OCI-LY3 (cell line): ENCODE measurements around the gene CARM1.
A peak's percentile ranks its signal among the peaks of the same experiment; 100 is the strongest.

Source experiments
- H2AFZ ChIP-seq: fragments of 200-600, 300-600 bp; shearing (Covaris generic); 2 replicates; pipeline ENCODE4 v1.6.0; 2014; ENCODE audit warnings: antibody characterized with exemption, low read depth, low read length
- H3K27ac ChIP-seq: fragments of 200-600, 300-600 bp; sonication (generic); 2 replicates; pipeline ENCODE4 v1.5.1; 2014; ENCODE audit warnings: mild to moderate bottlenecking, low read length, moderate library complexity, mixed read lengths
- H3K27me3 ChIP-seq: fragments of 200-600, 300-600 bp; sonication (generic); 2 replicates; pipeline ENCODE4 v1.6.1; 2014; ENCODE audit warnings: low read depth, low read length, mixed read lengths
- H3K36me3 ChIP-seq: fragments of 200-600, 300-600 bp; sonication (generic); replicated peaks from 2 replicates; pipeline ENCODE3; 2014; ENCODE audit warnings: low read depth, low read length, mixed read lengths
- H3K4me1 ChIP-seq: fragments of 300-600, 200-600 bp; sonication (generic); 2 replicates; pipeline ENCODE4 v1.6.1; 2014; ENCODE audit warnings: low read length, mixed read lengths
- H3K4me2 ChIP-seq: fragments of 200-600, 300-600 bp; sonication (generic); 2 replicates; pipeline ENCODE4 v1.6.1; 2014; ENCODE audit warnings: low read length, mixed read lengths
- H3K4me3 ChIP-seq: fragments of 300-600, 200-600 bp; sonication (generic); 2 replicates; pipeline ENCODE4 v1.5.1; 2014; ENCODE audit warnings: antibody characterized with exemption, mild to moderate bottlenecking, low read length, moderate library complexity
- H3K79me2 ChIP-seq: fragments of 300-600, 200-600 bp; shearing (Covaris generic); 2 replicates; pipeline ENCODE4 v1.6.1; 2014; ENCODE audit warnings: mild to moderate bottlenecking, low read length, mixed read lengths
- H3K9ac ChIP-seq: fragments of 300-600, 200-600 bp; shearing (Covaris generic); 2 replicates; pipeline ENCODE4 v1.6.0; 2014; ENCODE audit warnings: mild to moderate bottlenecking, low read length, moderate library complexity
- H3K9me3 ChIP-seq: fragments of 200-600, 300-600 bp; shearing (Covaris generic); 2 replicates; pipeline ENCODE4 v1.6.1; 2014; ENCODE audit warnings: low read length, mixed read lengths; ENCODE audit not compliant: insufficient read depth
- H4K20me1 ChIP-seq: fragments of 200-600, 300-600 bp; sonication (generic); 2 replicates; pipeline ENCODE4 v1.6.1; 2016; ENCODE audit warnings: low read length, mixed read lengths; ENCODE audit not compliant: insufficient read depth
- EZH2phosphoT487 ChIP-seq: fragments of 200-600 bp; shearing (Covaris generic); IDR thresholded peaks from 2 replicates; pipeline ENCODE4 v1.6.1; 2018; ENCODE audit warnings: antibody characterized with exemption, mixed run types, low read depth
- TF ChIP-seq, protein P1 (sequence below): fragments of 200-600, 300-600 bp; sonication (generic); IDR thresholded peaks from 2 replicates; pipeline ENCODE4 v1.5.1; 2014; ENCODE audit warnings: antibody characterized with exemption, low read length, low read depth

Gene CARM1

DNA sequence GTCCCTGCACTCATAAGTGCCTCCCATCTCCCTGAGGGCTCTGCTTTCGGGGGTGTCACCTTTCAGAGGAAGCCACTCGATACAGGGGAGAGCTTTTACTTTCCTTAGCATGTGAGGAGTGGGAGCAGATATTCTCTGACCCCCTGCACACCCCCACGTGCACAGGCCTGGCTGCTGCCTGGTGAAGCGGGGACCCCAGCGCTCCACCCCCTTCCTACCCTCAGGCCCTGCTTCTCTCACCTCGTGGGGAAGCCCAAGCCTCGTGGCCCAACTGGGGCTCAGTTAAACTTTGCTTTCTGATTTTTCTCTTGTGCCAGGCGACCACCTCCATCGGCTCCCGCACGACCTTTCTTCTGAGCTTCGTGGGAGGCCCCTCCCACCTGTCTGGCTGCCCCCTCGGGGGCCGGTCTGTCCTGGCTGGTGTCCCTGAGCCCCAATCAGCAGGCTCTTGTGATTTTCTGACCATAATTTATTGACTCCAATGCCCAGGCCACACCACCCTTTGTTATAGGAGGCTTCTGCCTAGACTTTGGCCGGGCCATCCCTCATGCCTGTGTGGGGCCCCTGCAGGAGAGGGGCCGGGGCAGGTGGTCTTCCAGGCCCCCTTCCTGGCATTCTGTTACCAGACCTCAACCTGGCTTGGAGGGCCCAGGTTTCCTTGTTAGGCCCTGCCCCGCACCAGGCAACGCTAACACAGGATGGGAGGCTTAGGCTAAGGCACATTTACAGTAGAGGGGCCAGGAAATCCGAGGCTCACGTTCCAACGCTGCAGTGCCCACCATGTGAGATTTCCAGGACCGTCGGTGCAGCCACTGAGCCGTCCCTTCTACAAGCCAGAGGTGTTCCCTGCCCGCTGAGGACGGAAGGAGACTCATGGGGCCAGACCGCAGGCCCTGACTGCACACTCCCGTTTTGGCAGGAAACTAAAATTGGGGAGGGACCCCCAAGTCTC is 39.1 kb upstream of the CARM1 start:
- peaks cover 4% of the 10 kb centered on the region; the same call in 1 of the 2 replicates for H4K20me1 ChIP-seq
- H3K27me3 ChIP-seq = no peaks in the 10 kb centered on the region
- H3K79me2 ChIP-seq = 0 out of 2 replicates have a peak, but pooled peaks cover 2% of the 10 kb centered on the region
- H3K4me3 ChIP-seq = no peak overlapping the region
- no peak overlapping the region for H3K27ac ChIP-seq
- no peak overlapping the region for H3K4me2 ChIP-seq
- no peak for TF ChIP-seq EZH2phosphoT487
- TF ChIP-seq, protein P1, sequence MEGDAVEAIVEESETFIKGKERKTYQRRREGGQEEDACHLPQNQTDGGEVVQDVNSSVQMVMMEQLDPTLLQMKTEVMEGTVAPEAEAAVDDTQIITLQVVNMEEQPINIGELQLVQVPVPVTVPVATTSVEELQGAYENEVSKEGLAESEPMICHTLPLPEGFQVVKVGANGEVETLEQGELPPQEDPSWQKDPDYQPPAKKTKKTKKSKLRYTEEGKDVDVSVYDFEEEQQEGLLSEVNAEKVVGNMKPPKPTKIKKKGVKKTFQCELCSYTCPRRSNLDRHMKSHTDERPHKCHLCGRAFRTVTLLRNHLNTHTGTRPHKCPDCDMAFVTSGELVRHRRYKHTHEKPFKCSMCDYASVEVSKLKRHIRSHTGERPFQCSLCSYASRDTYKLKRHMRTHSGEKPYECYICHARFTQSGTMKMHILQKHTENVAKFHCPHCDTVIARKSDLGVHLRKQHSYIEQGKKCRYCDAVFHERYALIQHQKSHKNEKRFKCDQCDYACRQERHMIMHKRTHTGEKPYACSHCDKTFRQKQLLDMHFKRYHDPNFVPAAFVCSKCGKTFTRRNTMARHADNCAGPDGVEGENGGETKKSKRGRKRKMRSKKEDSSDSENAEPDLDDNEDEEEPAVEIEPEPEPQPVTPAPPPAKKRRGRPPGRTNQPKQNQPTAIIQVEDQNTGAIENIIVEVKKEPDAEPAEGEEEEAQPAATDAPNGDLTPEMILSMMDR = no peak
- no peak overlapping the region for H3K9ac ChIP-seq
- H3K36me3 ChIP-seq = peaks cover 20% of the 10 kb centered on the region
- H3K4me1 ChIP-seq = peaks cover 8% of the 10 kb centered on the region
- H2AFZ ChIP-seq = no peak overlapping the region
- H3K9me3 ChIP-seq = peaks cover 2% of the 10 kb centered on the region; the same call in 1 of the 2 replicates

DNA sequence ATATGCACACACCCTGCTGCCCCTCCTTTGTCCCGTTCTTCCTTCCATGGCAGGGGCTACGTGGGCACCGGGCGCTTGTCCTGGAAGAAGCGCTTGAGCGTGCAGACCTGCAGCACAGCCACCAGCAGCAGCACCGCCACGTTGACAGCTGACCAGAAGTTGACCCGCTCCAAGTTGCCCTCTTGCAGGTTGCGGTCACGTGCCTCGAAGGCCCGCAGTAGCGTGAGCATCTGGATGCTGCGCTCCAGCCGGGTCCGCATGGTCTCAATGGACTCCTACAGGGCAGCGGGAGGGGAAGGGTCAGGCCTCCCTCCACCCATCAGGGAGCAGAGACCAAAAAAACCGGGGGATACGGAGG is 38.4 kb upstream of the CARM1 start:
- Histone ChIP-seq H3K79me2 (0 out of 2 replicates have a peak, but pooled peaks cover 2% of the 10 kb centered on the region), H3K9ac (no peak overlapping the region), H3K4me3 (no peak overlapping the region), H3K36me3 (peaks cover 20% of the 10 kb centered on the region), H2AFZ (no peak overlapping the region), H3K27ac (no peak overlapping the region), H3K9me3 (peaks cover 2% of the 10 kb centered on the region; the same call in 1 of the 2 replicates), H3K4me2 (no peak overlapping the region), H3K27me3 (no peaks in the 10 kb centered on the region), H4K20me1 (peaks cover 4% of the 10 kb centered on the region; the same call in 1 of the 2 replicates), H3K4me1 (peaks cover 8% of the 10 kb centered on the region)
- TF ChIP-seq, protein P1 = no peak
- no peak for TF ChIP-seq EZH2phosphoT487

DNA sequence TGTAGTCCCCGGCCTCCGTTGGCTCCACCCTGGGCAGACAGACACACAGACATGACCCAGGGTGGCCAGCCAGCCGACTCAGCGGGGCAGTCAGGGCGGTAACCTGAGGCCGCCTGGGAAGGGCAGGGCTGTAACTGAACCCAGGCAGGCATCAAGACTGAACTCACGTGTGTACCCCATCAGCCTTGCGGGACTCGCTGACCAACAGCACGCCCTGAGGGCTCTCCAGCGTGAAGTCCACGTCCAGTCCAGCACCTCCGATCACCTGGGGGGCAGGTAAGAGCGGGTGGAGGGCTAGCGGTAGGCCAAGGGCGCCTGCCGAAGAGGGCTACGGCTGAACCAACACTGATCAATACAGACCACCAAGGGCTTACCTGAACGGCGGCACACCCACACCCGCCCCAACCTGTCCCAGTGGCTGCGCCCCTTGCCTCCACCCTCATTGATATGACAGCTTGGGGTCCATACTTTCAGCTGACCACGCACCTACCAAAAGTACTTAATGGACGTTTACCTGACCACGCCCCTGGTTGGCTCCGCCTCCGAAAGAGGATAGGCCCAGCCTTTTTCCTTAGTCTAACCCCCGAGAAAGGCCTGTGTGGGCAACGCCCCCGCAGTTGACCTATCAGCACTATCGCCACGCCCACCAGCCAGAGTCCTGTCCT is 36.1 kb upstream of the CARM1 start:
- peaks cover 4% of the 10 kb centered on the region; the same call in 1 of the 2 replicates for H4K20me1 ChIP-seq
- H3K9ac ChIP-seq = no peak overlapping the region

More for the DNA sequence above, 36.1 kb upstream of the CARM1 start:
- no peak overlapping the region for H2AFZ ChIP-seq
- H3K36me3 ChIP-seq = peaks cover 14% of the 10 kb centered on the region
- TF ChIP-seq, protein P1 = no peak
- no peak for TF ChIP-seq EZH2phosphoT487
- H3K4me3 ChIP-seq = peak overlapping the region; percentile 82
- H3K27me3 ChIP-seq = no peaks in the 10 kb centered on the region
- H3K27ac ChIP-seq = peak overlapping the region; percentile 7; the same call in 1 of the 2 replicates
- H3K79me2 ChIP-seq = 0 out of 2 replicates have a peak, but pooled peaks cover 2% of the 10 kb centered on the region
- H3K4me1 ChIP-seq = peaks cover 8% of the 10 kb centered on the region
- peaks cover 2% of the 10 kb centered on the region; the same call in 1 of the 2 replicates for H3K9me3 ChIP-seq
- peak overlapping the region; percentile 69 for H3K4me2 ChIP-seq
